OCI-M2 (cell line): ENCODE measurements around the gene VPS39.

Experiments used
- DNase-seq: peaks from one replicate; lab custom pipeline; 2025; ENCODE audit not compliant: unreplicated experiment; lab: John Stamatoyannopoulos, UW

VPS39 gene

DNA sequence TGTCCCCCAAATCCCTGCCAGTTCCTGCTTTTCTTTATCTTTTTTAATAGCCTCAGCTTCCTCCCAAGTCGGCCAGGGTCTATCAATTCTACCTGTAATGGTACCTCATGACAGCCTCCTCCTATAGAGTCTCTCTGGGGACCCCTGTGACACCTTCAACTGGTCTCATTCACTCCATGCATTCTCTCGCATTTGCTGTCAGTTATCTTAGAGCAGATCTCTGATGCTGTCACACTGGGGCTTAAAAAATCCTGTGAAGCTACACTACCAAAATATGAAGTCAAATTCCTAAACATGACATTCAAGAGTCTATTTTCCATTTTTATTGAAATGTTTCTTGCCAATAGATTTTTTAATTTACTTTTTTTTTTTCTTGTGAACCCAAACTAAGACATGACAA lies 5.5 kb downstream of the VPS39 start:
- no peak for DNase-seq

DNA sequence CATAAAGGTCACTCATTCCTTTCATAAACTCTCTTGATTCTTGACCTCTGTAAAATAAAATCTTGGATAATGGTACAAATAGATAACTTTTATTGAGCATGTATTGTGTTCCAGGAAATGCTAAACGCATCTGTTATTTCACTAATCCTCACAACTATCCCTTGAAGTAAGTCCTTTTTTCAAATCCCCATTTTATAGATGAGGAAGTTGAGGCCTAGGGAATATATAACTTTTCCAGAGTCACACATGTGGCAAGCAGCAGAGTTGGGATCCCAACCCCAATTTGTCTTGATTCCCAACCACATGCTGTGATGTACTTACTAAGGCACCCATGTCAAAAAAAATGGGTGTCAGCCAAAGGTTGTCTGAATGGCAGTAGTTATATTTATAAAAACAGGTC lies 6.3 kb downstream of the VPS39 start:
- no peak for DNase-seq

DNA sequence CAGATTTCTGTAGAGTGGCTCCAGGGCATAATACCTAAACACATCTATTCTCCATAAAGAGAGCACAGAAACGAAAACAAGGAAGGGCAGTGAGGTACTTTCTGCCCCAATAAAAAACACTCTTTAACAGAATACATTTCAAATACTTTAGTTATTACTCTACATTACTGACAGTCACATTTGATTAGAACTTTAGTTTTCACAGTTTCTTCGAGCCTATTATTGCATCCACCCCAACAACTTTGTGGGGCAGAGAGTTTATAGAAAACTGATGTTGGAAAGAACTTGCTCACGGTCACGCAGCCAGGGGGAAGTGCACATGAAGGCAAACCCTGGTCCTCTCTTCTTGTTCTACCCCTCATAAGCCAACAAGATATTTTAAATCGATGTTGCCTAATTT lies 9.0 kb downstream of the VPS39 start:
- no peak for DNase-seq

DNA sequence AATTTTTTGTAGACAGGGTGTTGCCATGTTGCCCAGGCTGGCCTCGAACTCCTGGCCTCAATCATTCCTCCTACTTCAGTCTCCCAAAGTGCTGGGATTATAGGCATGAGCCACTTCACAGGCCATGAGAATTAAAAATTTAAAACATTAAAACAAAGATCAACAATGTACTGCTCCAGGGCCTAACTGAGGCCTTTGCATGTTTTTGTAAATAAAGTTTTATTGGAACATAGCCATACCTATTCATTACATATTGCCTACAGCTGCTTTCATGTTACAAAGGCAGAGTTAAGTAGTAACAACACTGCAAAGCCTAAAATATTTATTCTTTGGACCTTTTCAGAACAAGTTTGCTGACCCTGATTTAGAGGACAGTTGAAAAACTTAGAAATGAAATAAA lies 9.6 kb downstream of the VPS39 start:
- DNase-seq, result no peak

DNA sequence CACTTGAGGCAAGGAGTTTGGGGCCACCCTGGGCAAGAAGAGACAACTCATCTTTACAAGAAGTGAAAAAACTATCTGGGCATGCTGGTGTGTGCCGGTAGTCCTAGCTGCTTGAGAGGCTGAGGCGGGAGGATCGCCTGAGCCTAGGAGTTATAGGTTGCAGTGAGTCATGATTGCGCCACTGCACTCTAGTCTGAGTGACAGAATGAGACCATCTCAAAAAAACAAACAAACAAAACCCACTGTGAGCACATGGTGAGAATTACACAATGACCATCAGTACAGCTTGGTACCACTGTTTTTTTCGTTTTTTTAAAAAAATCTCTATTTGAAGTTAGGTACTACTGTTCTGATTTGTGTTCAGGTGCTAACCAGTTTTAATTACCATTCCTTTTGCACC lies 13.6 kb downstream of the VPS39 start:
- DNase-seq, result no peak

DNA sequence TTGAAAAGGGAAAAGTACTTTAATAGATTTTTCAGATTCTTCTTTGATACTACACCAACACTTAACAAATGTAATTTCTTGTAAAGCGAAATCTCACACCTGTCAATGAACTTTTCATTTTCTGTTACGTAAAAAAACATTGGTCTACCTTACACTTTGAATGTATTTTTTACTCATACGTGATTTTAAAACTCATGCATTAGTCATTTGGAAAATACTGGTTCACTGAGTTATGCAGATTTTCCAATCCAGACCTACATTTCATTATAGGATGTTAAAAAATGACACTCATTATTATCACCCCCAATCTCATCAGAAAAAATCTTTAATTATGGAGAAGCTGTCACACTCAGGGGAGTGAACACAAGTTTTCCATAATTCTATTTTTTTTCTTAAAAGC lies 14.7 kb downstream of the VPS39 start:
- no peak for DNase-seq

DNA sequence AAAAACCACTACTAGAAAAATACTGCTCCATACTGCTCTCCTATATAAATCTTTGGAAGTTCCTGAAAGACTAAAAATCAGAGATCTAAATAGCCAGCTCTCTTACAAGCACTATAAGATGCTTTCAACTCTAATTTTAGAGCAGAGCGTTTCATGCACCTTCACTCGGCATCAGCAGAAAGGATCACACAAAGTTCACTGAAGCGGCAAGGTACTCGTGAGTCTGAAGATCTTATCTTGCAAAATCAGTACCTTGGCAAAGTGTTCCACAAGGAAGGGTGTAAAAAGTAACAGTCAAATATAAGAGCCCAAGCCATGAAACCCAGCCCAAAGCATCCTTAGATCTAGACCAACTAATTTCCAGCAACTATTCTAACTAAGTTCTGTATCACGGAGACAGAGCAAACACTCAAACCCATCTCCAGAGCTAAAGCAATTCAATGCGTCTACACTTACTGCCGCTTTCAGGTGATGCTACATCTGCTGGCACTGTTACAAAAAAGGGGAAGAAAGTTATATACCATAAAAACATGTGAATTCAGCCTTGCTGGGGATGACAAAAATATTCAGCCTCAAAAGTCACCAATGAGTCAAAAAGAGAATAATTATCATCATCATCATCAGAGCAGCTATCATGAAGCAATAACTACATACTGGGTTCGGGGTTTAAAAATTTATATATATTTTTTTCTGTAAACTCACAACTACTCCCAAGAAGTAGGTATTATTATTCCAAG lies 16.3 kb downstream of the VPS39 start:
- DNase-seq, result no peak

DNA sequence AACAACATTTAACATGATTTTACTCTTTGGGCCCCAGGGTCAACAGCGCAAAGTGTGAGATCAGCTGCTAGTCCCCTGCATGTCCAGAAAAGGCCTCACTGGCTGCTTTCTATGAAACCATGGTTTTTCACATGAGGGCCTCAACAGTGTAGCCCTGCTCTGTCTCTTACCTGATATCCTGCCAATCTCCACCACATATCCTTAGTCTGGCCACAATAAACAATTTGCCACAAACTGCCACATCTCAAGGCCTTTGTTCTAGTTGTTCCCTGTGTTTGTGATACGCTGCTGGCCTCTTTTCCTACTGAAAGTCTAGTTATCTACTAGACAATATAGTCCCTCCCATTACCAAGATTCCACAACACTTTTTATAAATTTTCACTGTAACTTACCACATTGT lies 17.7 kb downstream of the VPS39 start:
- DNase-seq, result no peak

DNA sequence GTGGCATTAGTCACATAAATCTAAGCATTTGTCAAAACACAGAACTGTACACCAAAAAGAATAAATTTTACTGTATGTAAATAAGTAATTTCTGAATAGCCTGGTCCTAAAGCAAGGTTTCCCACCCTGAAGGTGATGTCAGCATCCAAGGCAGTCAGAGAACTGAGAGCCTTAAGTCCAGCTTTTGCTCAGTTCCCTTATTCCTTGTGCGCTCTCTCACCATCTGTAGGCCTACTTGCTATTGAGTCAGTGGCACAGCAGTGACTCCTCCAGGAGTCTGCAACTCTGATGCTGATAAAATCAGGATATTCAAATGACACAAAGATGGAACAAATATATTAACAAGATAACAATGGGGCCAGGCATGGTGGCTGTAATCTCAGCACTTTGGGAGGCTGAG lies 22.3 kb downstream of the VPS39 start:
- no peak for DNase-seq

DNA sequence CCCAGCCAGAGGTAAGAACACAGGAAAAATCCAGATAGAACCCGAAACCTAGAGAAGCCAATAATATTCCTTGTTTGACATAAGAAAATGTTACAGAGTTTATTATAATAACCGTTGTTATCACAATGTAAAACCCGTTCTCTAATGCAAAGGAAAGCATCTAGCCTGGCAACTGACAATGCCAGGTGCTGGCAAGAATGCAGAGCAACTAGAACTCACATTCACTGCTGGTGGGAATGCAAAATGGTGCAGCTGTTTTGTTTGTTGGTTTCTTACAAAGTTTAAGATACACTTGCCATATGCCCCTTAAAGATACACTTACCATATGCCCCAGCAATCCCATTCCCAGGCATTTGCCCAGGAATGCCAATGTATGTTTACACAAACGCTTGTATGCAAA lies 23.4 kb downstream of the VPS39 start:
- no peak for DNase-seq

DNA sequence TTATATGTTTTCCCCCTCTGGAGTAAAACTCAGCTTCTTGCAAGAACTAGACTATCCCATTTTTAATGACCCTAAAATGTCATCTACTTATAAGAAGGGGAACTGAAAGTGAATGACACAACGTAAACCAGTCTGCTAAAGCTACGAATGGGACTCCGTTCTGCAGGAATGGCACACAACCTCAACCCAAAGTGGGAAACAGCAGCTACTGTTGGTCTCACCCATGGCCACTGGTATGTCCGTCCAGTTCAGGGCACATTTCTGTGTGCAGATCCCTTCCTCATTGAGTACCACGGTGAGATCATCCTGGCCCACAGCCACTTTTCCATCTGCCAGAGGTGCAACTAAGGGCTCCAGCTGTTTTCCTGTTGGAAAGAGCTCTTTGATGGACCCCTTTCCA lies 23.8 kb downstream of the VPS39 start:
- no peak for DNase-seq

DNA sequence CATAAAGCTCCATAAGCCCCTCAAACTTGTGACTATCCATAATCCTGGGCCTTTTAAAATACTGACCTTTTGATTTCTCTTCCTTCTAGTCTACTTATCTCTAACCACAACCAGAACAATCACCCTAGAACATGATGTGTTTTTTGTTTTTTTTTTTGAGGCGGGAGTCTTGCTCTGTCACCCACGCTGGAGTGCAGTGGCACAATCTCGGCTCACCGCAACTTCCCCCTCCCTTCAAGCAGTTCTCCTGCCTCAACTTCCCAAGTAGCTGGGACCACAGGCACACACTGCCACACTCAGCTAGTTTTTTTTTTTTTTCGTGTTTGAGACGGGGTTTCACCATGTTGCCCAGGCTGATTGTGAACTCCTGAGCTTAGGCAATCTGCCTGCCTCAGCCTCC lies 25.1 kb downstream of the VPS39 start:
- DNase-seq, result no peak

DNA sequence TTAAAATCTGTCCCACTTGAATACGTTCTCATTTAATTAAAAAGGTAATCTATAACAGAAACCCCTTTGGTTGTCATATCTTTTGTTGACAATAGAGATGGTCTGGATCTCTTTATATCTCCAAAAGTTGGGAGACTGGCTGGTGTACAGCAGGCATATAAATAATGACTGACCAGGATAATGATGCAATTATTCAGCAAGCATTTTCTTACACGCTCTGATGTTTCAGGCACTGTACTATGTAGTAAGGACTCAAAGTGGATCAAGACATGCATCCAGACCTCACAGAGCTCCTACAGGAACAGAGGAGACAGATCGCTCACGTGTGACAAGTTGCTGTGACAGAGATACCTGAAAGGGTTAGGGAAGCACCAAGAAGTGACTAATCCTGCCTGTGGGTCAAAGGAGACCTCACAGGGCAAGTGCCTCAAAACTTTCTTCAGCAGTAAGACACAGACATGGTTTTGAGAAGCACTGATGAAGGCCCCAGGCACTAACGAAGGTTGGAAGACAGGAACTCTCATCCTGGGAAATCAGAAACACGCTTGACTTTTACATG lies 25.7 kb downstream of the VPS39 start:
- no peak for DNase-seq

DNA sequence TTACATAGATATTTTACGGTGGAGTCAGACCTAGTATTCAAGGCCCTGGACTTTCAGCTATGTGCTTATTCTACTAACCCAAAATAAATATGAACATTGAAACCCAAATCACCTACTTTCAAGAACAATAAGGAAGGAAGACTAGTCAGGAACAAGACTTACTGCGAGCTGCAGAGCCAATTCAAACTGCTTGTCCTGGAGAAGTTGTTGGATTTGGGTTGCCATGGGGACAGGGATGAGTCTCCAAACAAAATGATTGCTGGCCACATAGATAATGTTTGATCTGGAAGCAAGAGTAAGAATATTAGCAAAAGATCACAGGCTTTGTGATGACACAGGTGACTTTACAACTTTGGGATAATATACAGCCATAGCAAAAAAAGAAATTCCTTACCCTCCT lies 30.0 kb downstream of the VPS39 start:
- no peak for DNase-seq

DNA sequence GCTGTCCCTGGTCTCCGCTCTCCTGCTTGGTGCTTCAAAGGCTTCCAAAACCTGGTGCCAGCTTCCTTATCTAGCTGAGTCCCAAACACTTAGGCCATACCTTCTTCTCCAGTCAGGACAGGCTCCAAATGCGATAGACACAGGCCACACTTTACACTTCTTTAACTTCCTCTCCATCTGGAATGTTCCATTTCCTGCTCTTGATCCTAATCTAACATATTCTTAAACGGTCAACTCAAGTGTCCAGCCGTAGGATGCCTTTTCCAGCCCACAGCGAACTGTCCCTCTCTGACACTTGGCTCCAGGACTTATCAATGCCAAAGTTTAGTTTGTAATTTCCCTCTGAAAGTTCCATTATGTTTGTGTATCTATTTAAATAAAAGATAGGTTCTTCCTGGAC lies 32.4 kb downstream of the VPS39 start:
- no peak for DNase-seq

DNA sequence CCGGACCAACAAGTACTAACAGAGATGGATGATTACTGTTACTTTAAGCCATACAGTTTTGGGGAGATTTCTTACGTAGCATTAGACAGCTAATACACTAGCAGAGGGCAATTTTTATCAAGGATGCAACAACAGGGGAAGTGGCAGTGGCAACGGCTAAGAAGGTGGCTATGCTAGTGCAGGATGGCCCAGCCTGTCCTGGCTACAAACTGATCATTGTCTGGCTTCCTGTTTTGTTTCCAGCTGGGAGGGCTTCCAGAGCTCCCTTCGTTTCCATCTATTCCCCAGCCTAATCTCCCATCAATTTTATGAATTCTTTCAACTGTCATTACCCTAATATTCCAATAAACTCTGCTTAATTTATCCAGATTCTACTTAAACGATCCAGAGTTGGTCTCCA lies 35.6 kb downstream of the VPS39 start:
- DNase-seq, result no peak

DNA sequence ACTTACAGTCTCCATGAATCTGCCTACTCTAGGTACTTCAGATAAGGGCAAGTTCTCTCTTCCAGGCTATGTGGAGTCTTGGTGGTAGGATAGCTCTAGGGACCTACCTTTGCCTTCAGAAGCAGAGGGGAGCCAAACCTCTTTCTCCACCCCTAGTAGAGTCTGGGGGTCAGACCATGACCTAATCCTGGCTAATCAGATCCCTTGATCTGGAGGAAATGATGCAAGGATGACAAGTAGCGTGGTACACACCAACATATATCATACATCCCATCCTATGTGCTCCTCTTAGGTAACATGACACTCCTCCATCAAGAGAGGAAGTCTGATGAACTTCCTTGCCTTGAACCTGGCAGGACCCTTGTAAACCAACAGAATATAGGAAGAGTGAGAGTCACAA lies 36.3 kb downstream of the VPS39 start:
- no peak for DNase-seq

DNA sequence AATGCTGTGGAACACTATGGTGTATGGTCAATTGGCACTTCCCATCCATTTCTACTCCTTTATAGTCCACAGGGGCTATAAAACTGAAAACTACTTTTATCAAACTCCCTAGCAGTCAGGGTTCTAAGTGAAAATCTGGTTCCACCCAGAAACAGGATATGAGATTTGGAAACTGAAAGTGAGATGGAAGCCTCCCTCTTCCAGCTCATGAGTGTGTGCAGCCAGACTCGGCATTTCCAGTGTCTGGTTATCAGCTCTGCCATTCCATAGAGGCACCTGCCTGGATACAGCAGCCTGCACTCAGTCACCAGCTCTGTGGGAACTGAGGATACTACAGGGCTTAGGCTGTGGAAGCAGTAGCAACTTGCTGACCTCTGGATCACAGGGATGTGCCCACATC lies 37.0 kb downstream of the VPS39 start:
- no peak for DNase-seq

DNA sequence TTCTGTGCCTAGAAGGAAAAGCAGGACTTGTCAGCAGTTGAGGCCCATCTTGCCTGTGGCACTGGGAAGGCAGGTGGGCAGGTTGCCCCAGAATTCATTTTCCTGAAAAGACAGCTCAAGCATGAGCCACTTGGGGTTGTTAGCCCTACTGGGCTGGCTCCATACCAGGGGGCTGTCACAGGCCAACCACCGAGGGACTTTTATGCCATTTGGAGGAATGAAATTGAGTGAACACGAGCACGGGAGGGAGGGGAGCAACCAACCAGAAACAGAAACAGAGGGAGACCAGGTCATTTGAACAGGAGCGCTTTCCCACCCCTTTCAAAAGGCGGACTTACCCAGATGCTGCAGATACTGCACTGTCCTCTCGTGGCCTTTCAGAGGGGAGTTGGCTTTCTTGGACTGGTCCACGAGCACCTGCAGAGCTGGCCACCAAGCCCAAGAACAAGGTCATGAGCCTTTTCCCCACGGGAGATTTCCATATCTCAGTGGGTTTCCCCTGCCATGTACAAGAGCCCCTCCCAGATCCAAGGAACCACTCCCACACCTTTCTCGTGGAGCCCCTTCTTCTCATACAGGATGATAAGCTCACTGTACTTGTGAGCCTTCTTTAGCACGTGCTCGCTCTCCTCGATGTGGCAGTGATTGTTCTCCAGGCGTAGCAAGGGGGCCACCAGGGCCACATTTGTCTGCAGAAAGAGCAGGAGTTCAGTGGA lies 41.7 kb downstream of the VPS39 start:
- DNase-seq, result no peak

DNA sequence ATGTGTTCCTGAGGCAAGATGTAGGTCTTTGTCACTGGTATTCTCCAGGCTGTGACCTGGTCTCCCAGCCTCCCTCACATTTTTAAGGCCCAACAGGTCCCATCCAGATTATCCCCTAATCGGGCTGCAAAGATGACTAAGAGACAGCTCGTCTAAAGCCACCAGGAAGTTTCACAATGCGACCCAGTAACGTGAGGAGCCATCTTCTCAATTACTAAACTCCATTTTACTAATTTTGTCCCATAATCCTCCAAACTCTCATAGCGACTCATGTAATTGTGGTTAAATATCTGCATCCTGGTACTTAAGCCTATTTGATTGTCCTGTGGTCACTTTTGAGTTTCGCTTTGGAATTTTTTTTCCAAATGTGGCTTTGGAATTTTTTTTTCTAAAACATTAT lies 43.0 kb downstream of the VPS39 start:
- no peak for DNase-seq

DNA sequence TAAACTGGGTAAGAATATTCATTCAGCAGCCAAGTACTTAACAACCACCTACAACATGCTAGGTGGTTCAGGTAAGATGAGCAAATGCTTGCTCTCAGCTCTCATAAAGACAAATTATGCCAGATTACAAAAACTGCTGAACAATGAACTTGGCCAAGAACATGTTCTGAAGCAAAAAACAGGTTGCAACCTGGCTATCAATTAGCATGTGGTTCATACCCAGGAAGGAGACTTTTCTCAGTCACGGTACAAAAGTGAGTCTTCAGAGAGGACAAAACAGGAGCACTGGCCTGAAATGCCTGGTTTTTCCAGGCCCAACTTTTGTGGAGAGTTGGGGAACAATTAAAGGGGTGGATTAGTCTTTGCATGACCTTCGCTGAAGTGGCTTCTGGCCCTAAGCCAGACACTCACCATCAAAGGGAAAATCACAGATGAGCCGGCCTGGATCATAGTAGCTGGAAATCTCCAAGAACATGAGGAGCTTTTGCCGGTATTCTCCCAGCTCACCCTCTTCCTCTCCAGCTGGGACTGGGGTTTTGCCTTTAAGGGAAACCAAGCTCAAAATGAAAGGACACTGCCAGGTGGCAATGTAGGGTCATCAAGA lies 44.1 kb downstream of the VPS39 start:
- no peak for DNase-seq

DNA sequence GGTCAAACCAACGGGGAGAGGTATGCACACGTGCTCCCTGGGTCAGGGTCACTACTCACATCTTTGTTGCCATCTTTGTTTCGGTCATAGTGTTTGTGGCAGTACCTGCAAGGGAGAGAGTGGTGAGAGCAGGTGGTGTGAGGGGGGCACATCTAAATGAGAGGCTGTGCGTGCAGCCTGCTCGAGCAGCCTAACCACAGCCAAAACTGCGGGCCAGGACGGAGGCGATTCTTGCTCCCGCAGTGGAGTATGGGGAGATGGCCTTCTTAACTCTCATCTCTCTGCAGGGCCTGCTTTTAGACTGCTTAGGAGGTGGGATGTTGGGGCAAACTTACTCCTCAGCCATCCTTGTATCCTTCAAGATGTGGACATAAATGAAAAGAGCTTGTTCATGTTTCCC lies 44.8 kb downstream of the VPS39 start:
- no peak for DNase-seq
